Lung (tissue), 12 donors: ENCODE measurements around the gene SLC16A3. TPM values are rescaled to one million over a fixed set of nuclear protein-coding genes. Genes with fewer than 3 reads are reported as not detected.

Experiments
- ATAC-seq: fragments of 200-7000 bp; cut with Tn5 transposase; one replicate; pipeline ENCODE4 v1.9.1; 2020; ENCODE audit warnings: moderate number of reproducible peaks; ENCODE audit not compliant: insufficient read depth, low FRiP score
- DNase-seq, 3 donors: peaks; one replicate each; pipeline ENCODE4 v3.0.0-alpha.2; 2013 to 2017
- H3K27ac ChIP-seq, 2 donors: one replicate each; pipeline ENCODE4 v1.5.1; 2013; ENCODE audit warnings: mild to moderate bottlenecking in 2 of 2, moderate library complexity in 2 of 2, control low read depth in 1 of 2, inconsistent platforms in 1 of 2, low read depth in 1 of 2, low read length in 1 of 2
- H3K27me3 ChIP-seq, 3 donors: one replicate each; pipeline ENCODE4 v1.5.1; 2013; ENCODE audit warnings: low read length in 2 of 3; ENCODE audit not compliant: control insufficient read depth in 3 of 3, insufficient read depth in 3 of 3
- H3K36me3 ChIP-seq, 4 donors: one replicate each; pipeline ENCODE4 v1.5.1; 2013; ENCODE audit warnings: low read length in 4 of 4, mild to moderate bottlenecking in 1 of 4, moderate library complexity in 1 of 4; ENCODE audit not compliant: control insufficient read depth in 4 of 4, insufficient read depth in 4 of 4
- H3K4me1 ChIP-seq, 5 donors: one replicate each; pipeline ENCODE4 v1.5.1; 2013; ENCODE audit warnings: low read length in 5 of 5, mild to moderate bottlenecking in 2 of 5, moderate library complexity in 1 of 5; ENCODE audit not compliant: control insufficient read depth in 5 of 5, insufficient read depth in 5 of 5
- H3K4me3 ChIP-seq: one replicate; pipeline ENCODE4 v1.5.1; 2013; ENCODE audit warnings: mild to moderate bottlenecking, control low read depth, moderate library complexity
- H3K9ac ChIP-seq, 2 donors: one replicate each; pipeline ENCODE4 v1.5.1; 2013; ENCODE audit warnings: low read length in 2 of 2, control low read depth in 1 of 2; ENCODE audit not compliant: insufficient read depth in 1 of 2
- H3K9me3 ChIP-seq, 4 donors: one replicate each; pipeline ENCODE4 v1.5.1; 2013; ENCODE audit warnings: low read length in 3 of 4, mild to moderate bottlenecking in 1 of 4, moderate library complexity in 1 of 4; ENCODE audit not compliant: control insufficient read depth in 4 of 4, insufficient read depth in 3 of 4
- CTCF ChIP-seq: IDR thresholded peaks from 2 replicates; pipeline ENCODE4 v1.5.1; 2012; ENCODE audit warnings: mild to moderate bottlenecking; ENCODE audit errors: control extremely low read depth, extremely low read depth
- WGBS, 2 donors: extraction: QIAGEN DNeasy Blood & Tissue Kit; methylation state at CpG; one replicate each; pipeline ENCODE4 v1.1.7; 2013; 5-methylcytosine and 5-hydroxymethylcytosine counted together
- polyA plus RNA-seq, 2 donors: library from polyadenylated mRNA; stranded (reverse); fragments of 200-250 nt; gene quantifications; one replicate each; pipeline ENCODE4 v1.2.1, GENCODE V29; 2013
- total RNA-seq, 2 donors: library from RNA; depleted of rRNA in 1 of 2; stranded (reverse); fragments of >200 nt in 1 of 2; gene quantifications; one replicate each; pipeline ENCODE4 v1.2.1, GENCODE V29; 2014 to 2021
- donor health status: control.
- donor health status: control.
- donor health status: Bipolar disorder and iron deficiency.
- donor health status: healthy.
- donor health status: DM: yes; HTN: yes; CAD: no.

Gene SLC16A3
- total and polyA plus RNA-seq, 4 donors = 31.0 to 309 (median 93.4) TPM

- ATAC-seq = no peak
- Histone ChIP-seq H3K27me3 (no peaks in the 10 kb centered on the region), H3K4me3 (no peak overlapping the region), H3K4me1 (peaks cover 8 to 29% (median 25%) of the 10 kb centered on the region in 5 donors), H3K9ac (no peak overlapping the region), H3K27ac (no peak overlapping the region), H3K36me3 (peaks cover 16 to 77% (median 46%) of the 10 kb centered on the region in 4 donors), H3K9me3 (no peaks in the 10 kb centered on the region)
- DNase-seq = no peak
- WGBS, 2 donors = 90 to 93% methylated on average over 46 to 47 of the region's 47 CpGs
- TF ChIP-seq CTCF = no peak
These were observed 16.5 kb downstream of the SLC16A3 start for GRCh38 chr17:82245134-82246039.

DNA sequence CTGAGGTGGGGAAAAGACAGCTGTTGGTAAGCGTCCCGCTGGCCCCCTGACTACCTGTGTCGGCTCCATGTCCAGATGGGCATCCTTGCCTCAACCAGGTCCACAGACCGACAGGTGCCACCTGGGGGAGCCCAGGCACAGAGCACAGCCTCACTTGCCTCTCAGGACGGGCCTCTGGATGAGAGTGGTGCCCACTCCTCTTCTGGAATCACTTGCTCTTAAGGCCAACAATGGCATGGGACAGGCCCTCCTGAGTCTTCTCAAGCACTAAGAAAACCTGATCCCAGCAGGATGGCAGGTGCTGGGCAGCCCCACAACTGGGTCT is 17.2 kb downstream of the SLC16A3 start:
- H3K4me1 ChIP-seq = peaks cover 8 to 26% (median 23%) of the 10 kb centered on the region in 5 donors
- no peak overlapping the region for H3K4me3 ChIP-seq
- H3K9me3 ChIP-seq = no peaks in the 10 kb centered on the region
- ATAC-seq = no peak
- 94 to 98% methylated on average over 5 of the region's 5 CpGs for WGBS, 2 donors
- H3K27ac ChIP-seq = peak overlapping the region in 1 of 2 donors; percentile 7
- peaks cover 21 to 82% (median 51%) of the 10 kb centered on the region in 4 donors for H3K36me3 ChIP-seq
- H3K9ac ChIP-seq = no peak overlapping the region
- DNase-seq = no peak
- no peaks in the 10 kb centered on the region for H3K27me3 ChIP-seq
- no peak for TF ChIP-seq CTCF

GRCh38 chr17:82246365-82247181 is 17.7 kb downstream of the SLC16A3 start:
- no peak overlapping the region for H3K9ac ChIP-seq
- peak overlapping the region; percentile 47 to 59 for H3K27ac ChIP-seq
- H3K4me3 ChIP-seq = no peak overlapping the region
- WGBS, 2 donors = 62 to 67% methylated on average over 27 of the region's 27 CpGs
- DNase-seq (no peak), ATAC-seq (peak; percentile 39)
- H3K36me3 ChIP-seq = peaks cover 26 to 88% (median 56%) of the 10 kb centered on the region in 4 donors
- no peaks in the 10 kb centered on the region for H3K27me3 ChIP-seq
- no peak for TF ChIP-seq CTCF
- peaks cover 8 to 20% (median 17%) of the 10 kb centered on the region in 5 donors for H3K4me1 ChIP-seq
- no peaks in the 10 kb centered on the region for H3K9me3 ChIP-seq
